Ishikawa (cell line): ENCODE results near the gene PHIP.

Source experiments
- CEBPB ChIP-seq: IDR thresholded peaks from 2 replicates; pipeline ENCODE4 v1.6.1; 2012
- CREB1 ChIP-seq: IDR thresholded peaks from 2 replicates; pipeline ENCODE4 v1.6.1; 2012; ENCODE audit warnings: low read depth
- EGR1 ChIP-seq: IDR thresholded peaks from 2 replicates; pipeline ENCODE4 v1.6.1; 2012
- EP300 ChIP-seq: IDR thresholded peaks from 2 replicates; pipeline ENCODE4 v1.6.1; 2012; ENCODE audit warnings: borderline replicate concordance
- FOXM1 ChIP-seq: IDR thresholded peaks from 2 replicates; pipeline ENCODE4 v1.6.1; 2012; ENCODE audit warnings: low read depth, borderline replicate concordance
- NFIC ChIP-seq: IDR thresholded peaks from 2 replicates; pipeline ENCODE4 v1.6.1; 2012
- RAD21 ChIP-seq: IDR thresholded peaks from 2 replicates; pipeline ENCODE4 v1.6.1; 2012; ENCODE audit warnings: low read depth
- TAF1 ChIP-seq: IDR thresholded peaks from 2 replicates; pipeline ENCODE4 v1.6.1; 2012; ENCODE audit warnings: low read depth, mild to moderate bottlenecking
- TCF12 ChIP-seq: IDR thresholded peaks from 2 replicates; pipeline ENCODE4 v1.6.1; 2012; ENCODE audit warnings: low read depth
- TEAD4 ChIP-seq: IDR thresholded peaks from 2 replicates; pipeline ENCODE4 v1.6.1; 2012
- YY1 ChIP-seq: IDR thresholded peaks from 2 replicates; pipeline ENCODE4 v1.6.1; 2012; ENCODE audit warnings: low read depth
- ZBTB7A ChIP-seq: IDR thresholded peaks from 2 replicates; pipeline ENCODE4 v1.6.1; 2012; ENCODE audit warnings: low read depth
- TF ChIP-seq, protein P1 (sequence below): IDR thresholded peaks from 2 replicates; pipeline ENCODE4 v1.6.1; 2012
- TF ChIP-seq, protein P2 (sequence below): IDR thresholded peaks from 2 replicates; pipeline ENCODE4 v1.6.1; 2012
- TF ChIP-seq, protein P3 (sequence below): IDR thresholded peaks from 2 replicates; pipeline ENCODE4 v1.6.1; 2012; ENCODE audit warnings: low read depth, mild to moderate bottlenecking

The PHIP gene

DNA sequence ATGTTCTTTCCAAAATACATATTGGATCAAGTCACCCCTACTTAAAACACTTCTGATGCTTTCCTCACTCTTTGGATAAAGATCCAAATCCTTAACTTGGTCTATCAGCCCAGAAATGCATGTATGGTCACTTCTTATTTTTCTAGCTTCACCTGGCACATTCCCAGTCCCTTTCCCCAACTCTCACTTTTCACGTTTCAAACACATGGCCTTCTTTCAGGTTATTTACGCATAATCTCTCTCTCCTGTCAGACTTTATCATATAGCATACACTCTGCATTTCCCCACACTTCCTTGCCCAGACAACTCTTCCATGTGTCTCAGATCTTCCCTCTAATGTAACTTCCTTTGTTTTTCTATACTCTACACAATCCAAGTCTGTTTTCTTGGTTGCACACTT is 12.8 kb downstream of the PHIP start:
- TF ChIP-seq RAD21, result no peak
- TF ChIP-seq, protein P1, sequence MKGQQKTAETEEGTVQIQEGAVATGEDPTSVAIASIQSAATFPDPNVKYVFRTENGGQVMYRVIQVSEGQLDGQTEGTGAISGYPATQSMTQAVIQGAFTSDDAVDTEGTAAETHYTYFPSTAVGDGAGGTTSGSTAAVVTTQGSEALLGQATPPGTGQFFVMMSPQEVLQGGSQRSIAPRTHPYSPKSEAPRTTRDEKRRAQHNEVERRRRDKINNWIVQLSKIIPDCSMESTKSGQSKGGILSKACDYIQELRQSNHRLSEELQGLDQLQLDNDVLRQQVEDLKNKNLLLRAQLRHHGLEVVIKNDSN, result no peak
- TF ChIP-seq TCF12, result no peak
- TF ChIP-seq, protein P2, sequence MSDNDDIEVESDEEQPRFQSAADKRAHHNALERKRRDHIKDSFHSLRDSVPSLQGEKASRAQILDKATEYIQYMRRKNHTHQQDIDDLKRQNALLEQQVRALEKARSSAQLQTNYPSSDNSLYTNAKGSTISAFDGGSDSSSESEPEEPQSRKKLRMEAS, result no peak
- no peak for TF ChIP-seq NFIC
- TF ChIP-seq YY1, result no peak
- no peak for TF ChIP-seq CREB1

DNA sequence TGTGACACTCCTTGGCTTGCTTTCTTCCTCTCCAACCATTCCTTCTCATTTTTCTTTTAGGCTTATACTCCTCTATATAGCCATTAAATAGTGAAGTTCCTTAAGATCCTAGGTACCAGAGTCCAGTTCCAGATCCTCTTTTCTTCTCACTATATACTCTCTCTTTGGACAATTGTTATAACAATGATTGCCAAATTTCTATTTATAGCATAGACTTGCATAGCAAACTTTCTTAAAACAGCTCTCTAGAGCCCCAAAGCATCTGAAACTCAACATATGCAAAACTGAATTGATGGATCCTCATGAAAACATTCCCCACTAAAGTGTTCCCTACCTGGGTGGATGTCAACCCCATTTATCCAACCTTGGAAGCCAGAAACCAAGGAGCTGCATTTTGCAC is 13.4 kb downstream of the PHIP start:
- TF ChIP-seq TEAD4 (no peak), FOXM1 (no peak), EP300 (no peak), EGR1 (no peak), TAF1 (no peak)
- TF ChIP-seq, protein P2, result no peak

DNA sequence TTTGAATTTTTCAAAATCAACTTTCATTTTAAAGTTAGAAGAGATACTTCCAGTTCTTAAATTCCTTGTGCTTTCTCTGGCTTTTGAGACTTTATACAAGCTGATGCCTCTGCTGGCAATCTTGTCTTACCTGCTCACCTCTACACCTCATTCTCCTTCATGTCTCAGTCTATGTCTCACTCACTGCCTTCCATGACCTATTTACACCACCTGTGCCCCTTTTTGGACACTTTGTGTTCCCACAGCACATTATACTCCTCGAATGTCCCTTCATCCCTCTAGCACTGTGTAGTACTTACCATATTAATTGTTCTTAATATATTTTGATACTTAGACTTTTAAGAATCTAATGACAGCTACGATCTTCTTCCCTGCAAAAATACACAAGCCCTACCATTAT is 15.3 kb downstream of the PHIP start:
- TF ChIP-seq TAF1 (no peak), EP300 (no peak), CREB1 (no peak), TCF12 (no peak), EGR1 (no peak)

DNA sequence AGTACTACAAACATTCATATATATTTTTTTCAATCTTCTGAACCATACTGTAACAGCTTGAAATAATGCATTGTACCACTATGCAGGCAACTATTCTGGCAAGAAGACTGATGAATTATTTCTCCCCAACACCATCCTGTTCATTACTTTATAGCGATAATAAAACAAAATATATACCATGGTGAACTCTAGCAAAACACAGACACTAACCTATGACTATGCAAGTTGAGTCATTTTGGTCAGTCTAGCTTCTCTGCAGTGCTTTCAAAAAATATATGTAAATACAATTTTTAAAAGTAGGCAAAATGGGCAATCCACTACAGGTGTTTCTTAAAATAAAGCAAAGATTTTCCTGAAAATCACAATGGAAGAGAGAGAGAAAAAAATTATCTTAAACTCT is 20.3 kb downstream of the PHIP start:
- TF ChIP-seq RAD21 (no peak), ZBTB7A (no peak), TCF12 (no peak), EP300 (no peak), EGR1 (no peak), TAF1 (no peak), NFIC (no peak), CREB1 (no peak), FOXM1 (no peak), TEAD4 (no peak), CEBPB (no peak), YY1 (no peak)
- TF ChIP-seq, protein P2, result no peak
- TF ChIP-seq, protein P3, sequence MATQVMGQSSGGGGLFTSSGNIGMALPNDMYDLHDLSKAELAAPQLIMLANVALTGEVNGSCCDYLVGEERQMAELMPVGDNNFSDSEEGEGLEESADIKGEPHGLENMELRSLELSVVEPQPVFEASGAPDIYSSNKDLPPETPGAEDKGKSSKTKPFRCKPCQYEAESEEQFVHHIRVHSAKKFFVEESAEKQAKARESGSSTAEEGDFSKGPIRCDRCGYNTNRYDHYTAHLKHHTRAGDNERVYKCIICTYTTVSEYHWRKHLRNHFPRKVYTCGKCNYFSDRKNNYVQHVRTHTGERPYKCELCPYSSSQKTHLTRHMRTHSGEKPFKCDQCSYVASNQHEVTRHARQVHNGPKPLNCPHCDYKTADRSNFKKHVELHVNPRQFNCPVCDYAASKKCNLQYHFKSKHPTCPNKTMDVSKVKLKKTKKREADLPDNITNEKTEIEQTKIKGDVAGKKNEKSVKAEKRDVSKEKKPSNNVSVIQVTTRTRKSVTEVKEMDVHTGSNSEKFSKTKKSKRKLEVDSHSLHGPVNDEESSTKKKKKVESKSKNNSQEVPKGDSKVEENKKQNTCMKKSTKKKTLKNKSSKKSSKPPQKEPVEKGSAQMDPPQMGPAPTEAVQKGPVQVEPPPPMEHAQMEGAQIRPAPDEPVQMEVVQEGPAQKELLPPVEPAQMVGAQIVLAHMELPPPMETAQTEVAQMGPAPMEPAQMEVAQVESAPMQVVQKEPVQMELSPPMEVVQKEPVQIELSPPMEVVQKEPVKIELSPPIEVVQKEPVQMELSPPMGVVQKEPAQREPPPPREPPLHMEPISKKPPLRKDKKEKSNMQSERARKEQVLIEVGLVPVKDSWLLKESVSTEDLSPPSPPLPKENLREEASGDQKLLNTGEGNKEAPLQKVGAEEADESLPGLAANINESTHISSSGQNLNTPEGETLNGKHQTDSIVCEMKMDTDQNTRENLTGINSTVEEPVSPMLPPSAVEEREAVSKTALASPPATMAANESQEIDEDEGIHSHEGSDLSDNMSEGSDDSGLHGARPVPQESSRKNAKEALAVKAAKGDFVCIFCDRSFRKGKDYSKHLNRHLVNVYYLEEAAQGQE, result no peak
- TF ChIP-seq, protein P1, result no peak

DNA sequence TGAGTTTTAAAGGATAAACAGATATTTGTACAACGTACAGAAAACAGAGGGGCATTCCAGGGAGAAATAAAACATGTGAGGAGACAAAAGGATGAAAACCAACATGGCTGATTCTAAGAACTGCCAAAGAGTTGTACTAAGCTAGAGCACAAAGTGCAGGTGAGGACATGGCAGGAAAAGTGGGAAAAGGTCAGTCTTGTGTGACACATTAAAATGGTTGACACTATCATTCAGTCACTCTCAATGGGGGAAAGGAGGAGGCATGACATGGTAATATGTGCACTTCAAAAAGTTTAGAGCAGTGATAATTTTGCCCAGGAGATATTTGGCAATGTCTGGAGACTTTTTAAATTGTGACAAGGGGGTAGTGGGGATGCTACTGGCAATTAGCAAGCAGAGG is 21.8 kb downstream of the PHIP start:
- no peak for TF ChIP-seq ZBTB7A
- no peak for TF ChIP-seq EP300
- TF ChIP-seq NFIC, result no peak
- TF ChIP-seq, protein P2, result no peak
- TF ChIP-seq FOXM1, result no peak
- TF ChIP-seq, protein P1, result no peak
- TF ChIP-seq TAF1, result no peak
- no peak for TF ChIP-seq CEBPB
- TF ChIP-seq TEAD4, result no peak
- TF ChIP-seq RAD21, result no peak
- no peak for TF ChIP-seq EGR1
- no peak for TF ChIP-seq TCF12
- TF ChIP-seq, protein P3, result no peak
- no peak for TF ChIP-seq CREB1
- no peak for TF ChIP-seq YY1
